ENCODE results near the gene UBE2B. TPM values are rescaled to one million over a fixed set of nuclear protein-coding genes. Genes with fewer than 3 reads are reported as not detected.

The UBE2B gene
- polyA plus RNA-seq, 1 donor from 2014 or later: 128 TPM

- Histone ChIP-seq H3K36me3 (ENCODE audit: insufficient read depth, low read length) (no peaks in the 10 kb centered on the region), H3K27me3 (ENCODE audit: insufficient read depth, low read depth, low read length) (no peaks in the 10 kb centered on the region), H2AFZ (ENCODE audit: low read depth, low read length) (no peak overlapping the region), H3K4me3 (ENCODE audit: low read length) (no peak overlapping the region), H3K79me2 (replicated peaks; ENCODE audit: insufficient read depth, low read length) (no peaks in the 10 kb centered on the region), H3K4me2 (ENCODE audit: low read length) (no peak overlapping the region), H3K9me3 (ENCODE audit: low read length) (no peaks in the 10 kb centered on the region), H3K9me2 (ENCODE audit: insufficient read depth, low read length) (no peaks in the 10 kb centered on the region), H4K20me1 (ENCODE audit: insufficient read depth) (no peaks in the 10 kb centered on the region), H3K9ac (ENCODE audit: low read length) (no peak overlapping the region), H3K27ac (ENCODE audit: low read length) (no peak overlapping the region), H3F3A (ENCODE audit: insufficient read depth, low read length, poor library complexity, severe bottlenecking) (no peaks in the 10 kb centered on the region)
- TF ChIP-seq MXI1 (conservative IDR thresholded peaks at IDR 0.05; ENCODE audit: poor library complexity, severe bottlenecking): no peak
- TF ChIP-seq POLR2AphosphoS5 (IDR thresholded peaks at IDR 0.05): no peak
Measured at GRCh38 chr5:134427540-134428041, 56.2 kb downstream of the UBE2B start.

GRCh38 chr5:134430001-134430569 lies 58.7 kb downstream of the UBE2B start:
- Histone ChIP-seq H3K27me3 (ENCODE audit: insufficient read depth, low read depth, low read length) (no peaks in the 10 kb centered on the region), H3K27ac (ENCODE audit: low read length) (no peak overlapping the region), H3K9me2 (ENCODE audit: insufficient read depth, low read length) (no peaks in the 10 kb centered on the region), H3K9me3 (ENCODE audit: low read length) (no peaks in the 10 kb centered on the region), H3K4me3 (ENCODE audit: low read length) (no peak overlapping the region), H3K79me2 (replicated peaks; ENCODE audit: insufficient read depth, low read length) (no peaks in the 10 kb centered on the region), H3F3A (ENCODE audit: insufficient read depth, low read length, poor library complexity, severe bottlenecking) (no peaks in the 10 kb centered on the region), H2AFZ (ENCODE audit: low read depth, low read length) (no peak overlapping the region), H3K9ac (ENCODE audit: low read length) (no peak overlapping the region), H3K4me2 (ENCODE audit: low read length) (no peak overlapping the region), H3K36me3 (ENCODE audit: insufficient read depth, low read length) (no peaks in the 10 kb centered on the region), H4K20me1 (ENCODE audit: insufficient read depth) (no peaks in the 10 kb centered on the region)
- TF ChIP-seq EZH2 (IDR thresholded peaks at IDR 0.05; ENCODE audit: borderline replicate concordance, insufficient read depth, low read length, poor library complexity, severe bottlenecking) (no peak), POLR2AphosphoS5 (IDR thresholded peaks at IDR 0.05) (no peak), RAD21 (conservative IDR thresholded peaks at IDR 0.05) (no peak), REST (IDR thresholded peaks at IDR 0.05; ENCODE audit: borderline replicate concordance) (no peak), CTCF (IDR thresholded peaks at IDR 0.05; ENCODE audit: poor library complexity, severe bottlenecking) (no peak), EP300 (conservative IDR thresholded peaks at IDR 0.05; ENCODE audit: poor library complexity, severe bottlenecking) (no peak), SMC3 (conservative IDR thresholded peaks at IDR 0.05; ENCODE audit: poor library complexity) (no peak), MXI1 (conservative IDR thresholded peaks at IDR 0.05; ENCODE audit: poor library complexity, severe bottlenecking) (no peak), TAF1 (IDR thresholded peaks at IDR 0.05; ENCODE audit: low read depth) (no peak)
